Small intestine (tissue), 7 donors: ENCODE measurements around the gene TNFSF11. TPM values are rescaled to one million over a fixed set of nuclear protein-coding genes. Genes with fewer than 3 reads are reported as not detected.
"Not testable (repeated sequence)": the region's sequence is repeated elsewhere in the genome, so short reads cannot be mapped to it uniquely, and the experiment has no call there.

ENCODE experiments used
- DNase-seq, 2 donors: peaks; one replicate each; pipeline versions ENCODE4 v3.0.0 to v3.0.0-alpha.2; 2013
- FAIRE-seq: peaks from 2 replicates; lab custom pipeline; 2012; peaks lifted over from hg19 to GRCh38; lab: Jason Lieb, UNC
- H3K27ac ChIP-seq, 3 donors: one replicate each; pipeline ENCODE4 v1.5.1; 2013; ENCODE audit warnings: low read length in 2 of 3, mild to moderate bottlenecking in 2 of 3, control low read depth in 1 of 3, inconsistent platforms in 1 of 3, low read depth in 1 of 3, moderate library complexity in 1 of 3
- H3K27me3 ChIP-seq, 3 donors: one replicate each; pipeline ENCODE4 v1.6.1; 2013; ENCODE audit warnings: low read length in 3 of 3, inconsistent platforms in 1 of 3; ENCODE audit not compliant: control insufficient read depth in 3 of 3, insufficient read depth in 3 of 3
- H3K36me3 ChIP-seq, 3 donors: one replicate each; pipeline ENCODE4 v1.6.1; 2013; ENCODE audit warnings: low read length in 3 of 3, inconsistent platforms in 1 of 3, low read depth in 1 of 3, mild to moderate bottlenecking in 1 of 3, moderate library complexity in 1 of 3; ENCODE audit not compliant: control insufficient read depth in 3 of 3, insufficient read depth in 2 of 3
- H3K4me1 ChIP-seq, 3 donors: one replicate each; pipeline ENCODE4 v1.6.1; 2013; ENCODE audit warnings: low read length in 2 of 3, inconsistent platforms in 1 of 3, low read depth in 1 of 3, mild to moderate bottlenecking in 1 of 3, moderate library complexity in 1 of 3; ENCODE audit not compliant: control insufficient read depth in 3 of 3, insufficient read depth in 2 of 3
- H3K4me3 ChIP-seq, 3 donors: one replicate each; pipeline ENCODE4 v1.5.1; 2013; ENCODE audit warnings: low read length in 3 of 3, control low read depth in 1 of 3, inconsistent platforms in 1 of 3, low read depth in 1 of 3, mild to moderate bottlenecking in 1 of 3, moderate library complexity in 1 of 3
- H3K9me3 ChIP-seq, 2 donors: one replicate each; pipeline ENCODE4 v1.6.1; 2013; ENCODE audit warnings: low read depth in 1 of 2, low read length in 1 of 2; ENCODE audit not compliant: control insufficient read depth in 2 of 2, insufficient read depth in 1 of 2
- WGBS, 3 donors: extraction: QIAGEN DNeasy Blood & Tissue Kit; methylation state at CpG; one replicate each; pipeline ENCODE4 v1.1.7; 2013; 5-methylcytosine and 5-hydroxymethylcytosine counted together
- polyA plus RNA-seq, 4 donors: library from polyadenylated mRNA; stranded (reverse) in 3 of 4; unstranded in 1 of 4; fragments of 200-250 nt in 3 of 4; fragments of 120-200 nt in 1 of 4; gene quantifications; one replicate each; pipeline versions ENCODE4 v1.2.1 to v1.2.3, GENCODE V29; 2013
- donor health status: healthy with polysubstance abuse.
- donor health status: control.
- donor health status: control.
- donor health status: Bipolar disorder and iron deficiency.
- donor health status: healthy.

Gene TNFSF11
- polyA plus RNA-seq, 4 donors: 0.07 to 1.8 TPM; not detected in 2

GRCh38 chr13:42551611-42552010, 22.3 kb upstream of the TNFSF11 start:
- WGBS, 3 donors: 77 to 92% (median 83%) methylated on average over 2 of the region's 2 CpGs
- no peak overlapping the region for H3K4me3 ChIP-seq

GRCh38 chr13:42553098-42554046, 20.6 kb upstream of the TNFSF11 start:
- Histone ChIP-seq H3K9me3 (no peaks in the 10 kb centered on the region), H3K4me3 (no peak overlapping the region), H3K27me3 (no peaks in the 10 kb centered on the region), H3K36me3 (no peaks in the 10 kb centered on the region), H3K4me1 (no peaks in the 10 kb centered on the region), H3K27ac (no peak overlapping the region)
- FAIRE-seq (no peak), DNase-seq (peak in 1 of 2 donors; percentile 14)
- WGBS, 3 donors: 46 to 72% (median 61%) methylated on average over 3 of the region's 3 CpGs

More at GRCh38 chr13:42551611-42552010, 22.3 kb upstream of the TNFSF11 start:
- Histone ChIP-seq H3K9me3 (no peaks in the 10 kb centered on the region), H3K27ac (no peak overlapping the region), H3K27me3 (no peaks in the 10 kb centered on the region), H3K36me3 (no peaks in the 10 kb centered on the region), H3K4me1 (no peaks in the 10 kb centered on the region)
- no peak for FAIRE-seq
- DNase-seq: no peak

- no peaks in the 10 kb centered on the region for H3K27me3 ChIP-seq
- H3K27ac ChIP-seq: no peak overlapping the region
- peaks cover 0 to 3% of the 10 kb centered on the region in 2 donors for H3K9me3 ChIP-seq
- no peak for FAIRE-seq
- H3K36me3 ChIP-seq: no peaks in the 10 kb centered on the region
- no peak overlapping the region for H3K4me3 ChIP-seq
- no peak for DNase-seq
- no peaks in the 10 kb centered on the region for H3K4me1 ChIP-seq
Measured at GRCh38 chr13:42559057-42559456, 14.9 kb upstream of the TNFSF11 start.

- H3K4me3 ChIP-seq, DNase-seq: not testable (repeated sequence)
Measured at GRCh38 chr13:42559573-42560218, 14.3 kb upstream of the TNFSF11 start.

GRCh38 chr13:42560320-42560719, 13.6 kb upstream of the TNFSF11 start:
- 66 to 86% (median 73%) methylated on average over 6 of the region's 6 CpGs for WGBS, 3 donors
- not testable (repeated sequence) for H3K4me3 ChIP-seq, H3K9me3 ChIP-seq, H3K36me3 ChIP-seq, FAIRE-seq, H3K27ac ChIP-seq, DNase-seq, H3K4me1 ChIP-seq, H3K27me3 ChIP-seq

More at GRCh38 chr13:42559573-42560218, 14.3 kb upstream of the TNFSF11 start:
- H3K4me1 ChIP-seq, H3K27ac ChIP-seq, FAIRE-seq, H3K27me3 ChIP-seq, H3K9me3 ChIP-seq, H3K36me3 ChIP-seq: not testable (repeated sequence)
- WGBS, 3 donors: 93 to 96% (median 96%) methylated on average over 26 to 36 of the region's 36 CpGs

- no peaks in the 10 kb centered on the region for H3K36me3 ChIP-seq
- H3K27ac ChIP-seq: no peak overlapping the region
- FAIRE-seq (no peak), DNase-seq (no peak)
- H3K4me1 ChIP-seq: no peaks in the 10 kb centered on the region
- H3K9me3 ChIP-seq: peaks cover 0 to 3% of the 10 kb centered on the region in 2 donors
- no peak overlapping the region for H3K4me3 ChIP-seq
- 55 to 65% (median 59%) methylated on average over 3 of the region's 3 CpGs for WGBS, 3 donors
- H3K27me3 ChIP-seq: no peaks in the 10 kb centered on the region
Measured at GRCh38 chr13:42561752-42562467, 12.0 kb upstream of the TNFSF11 start.

- FAIRE-seq: no peak
- no peak overlapping the region for H3K27ac ChIP-seq
- WGBS, 3 donors: 46 to 75% (median 74%) methylated on average over 2 of the region's 2 CpGs
Measured at GRCh38 chr13:42567906-42568305, 6.0 kb upstream of the TNFSF11 start.

More at GRCh38 chr13:42567906-42568305, 6.0 kb upstream of the TNFSF11 start:
- no peak for DNase-seq
- no peaks in the 10 kb centered on the region for H3K9me3 ChIP-seq
- no peaks in the 10 kb centered on the region for H3K27me3 ChIP-seq
- no peaks in the 10 kb centered on the region for H3K4me1 ChIP-seq
- no peak overlapping the region for H3K4me3 ChIP-seq
- H3K36me3 ChIP-seq: no peaks in the 10 kb centered on the region
